ENCODE measurements around the gene JDP2.
A peak's percentile ranks its signal among the peaks of the same experiment; 100 is the strongest.
"Not testable (repeated sequence)": the region's sequence is repeated elsewhere in the genome, so short reads cannot be mapped to it uniquely, and the experiment has no call there.

The JDP2 gene, protein sequence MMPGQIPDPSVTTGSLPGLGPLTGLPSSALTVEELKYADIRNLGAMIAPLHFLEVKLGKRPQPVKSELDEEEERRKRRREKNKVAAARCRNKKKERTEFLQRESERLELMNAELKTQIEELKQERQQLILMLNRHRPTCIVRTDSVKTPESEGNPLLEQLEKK

DNA sequence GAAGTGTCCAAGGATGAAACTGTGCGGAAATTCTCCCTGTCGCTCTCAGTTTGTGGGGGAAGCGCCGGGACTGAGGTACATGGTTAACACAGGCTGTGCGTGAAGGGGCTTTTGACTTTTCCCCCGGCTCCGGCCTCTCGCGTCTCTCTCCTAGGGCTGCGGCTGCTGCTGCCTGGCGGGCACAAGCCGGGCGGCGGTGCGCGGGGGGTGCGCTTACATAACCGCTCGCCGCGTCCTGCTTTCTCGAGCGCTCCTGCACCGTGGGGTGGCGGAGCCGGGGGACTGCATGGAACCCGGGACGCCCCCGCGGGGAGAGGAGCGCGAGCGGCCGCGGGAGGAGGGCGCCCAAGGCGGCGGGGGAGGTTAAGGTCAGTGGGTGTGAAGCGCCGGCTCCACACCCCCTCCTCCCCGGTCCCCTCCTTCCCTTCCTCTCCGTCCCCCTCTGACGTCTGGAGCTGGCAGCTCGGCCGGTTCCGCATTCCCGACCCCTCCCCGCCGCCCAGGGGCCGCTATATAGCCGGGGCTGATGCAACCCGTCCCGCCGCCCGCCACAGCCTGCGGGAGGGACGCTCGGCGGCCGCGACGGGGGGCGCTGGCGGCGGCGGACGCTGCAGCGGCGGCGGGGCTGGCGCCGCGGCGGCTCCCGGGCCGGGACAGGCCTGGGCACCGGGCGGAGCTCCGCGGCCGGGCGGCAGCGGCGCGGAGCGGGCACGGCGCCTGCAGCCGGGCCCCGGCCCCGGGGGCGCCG, at the start of gene JDP2:
TSS of gene JDP2 (plus strand) at position 541 of the 748 bp plus-strand sequence. CDS start 9,899 bp downstream, outside the sequence.
- DNase-seq: peak; percentile 53 to 54

DNA sequence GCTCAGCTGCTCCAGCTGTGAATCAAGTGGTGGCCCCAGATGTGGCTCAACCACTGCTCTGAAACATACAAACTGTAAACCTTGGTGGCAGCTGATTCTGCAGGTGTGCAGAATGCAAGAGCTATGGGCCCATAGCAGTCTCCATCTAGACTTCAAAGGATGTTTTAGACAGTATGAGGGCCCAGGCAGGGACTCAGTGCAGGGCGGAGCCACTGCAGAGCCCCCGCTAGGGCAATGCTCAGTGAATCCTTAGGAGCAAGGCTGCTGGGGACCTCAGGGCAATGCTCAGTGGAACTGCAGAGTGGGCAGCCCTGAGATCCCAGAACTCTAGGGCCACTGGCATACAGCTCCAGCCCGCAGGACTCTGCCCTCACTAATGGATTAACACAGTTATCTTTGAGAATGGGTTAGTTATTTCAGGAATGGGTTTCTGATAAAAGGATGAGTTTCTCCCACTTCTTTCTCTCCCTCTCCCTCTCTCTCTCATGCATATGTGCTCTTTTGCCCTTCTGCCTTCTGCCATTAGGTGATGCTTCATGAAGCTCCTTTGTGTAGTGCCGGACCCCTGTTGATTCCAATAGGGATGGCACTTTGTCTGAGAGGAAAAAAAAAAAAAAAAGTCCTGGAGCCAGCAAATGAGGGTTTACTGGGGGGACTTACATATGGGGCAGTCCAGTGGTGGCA, 48.4 kb upstream of the JDP2 start:
- DNase-seq: no peak

DNA sequence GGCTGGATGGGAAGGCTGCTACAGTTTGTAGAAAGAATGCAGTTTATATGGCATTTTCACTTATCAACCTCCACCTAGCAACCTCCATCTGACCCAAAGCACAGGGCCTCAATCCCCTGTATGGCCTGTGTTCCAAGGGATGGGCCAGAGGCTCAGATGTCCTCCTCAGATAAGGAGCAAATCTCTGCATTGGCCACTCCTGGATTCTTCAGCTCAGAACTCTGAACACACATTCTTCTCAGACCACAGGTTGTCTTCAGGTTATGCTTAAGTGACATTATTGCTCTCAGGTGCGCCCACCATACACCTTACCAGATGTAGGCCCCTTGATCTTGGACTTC, 47.9 kb upstream of the JDP2 start:
- DNase-seq: no peak

DNA sequence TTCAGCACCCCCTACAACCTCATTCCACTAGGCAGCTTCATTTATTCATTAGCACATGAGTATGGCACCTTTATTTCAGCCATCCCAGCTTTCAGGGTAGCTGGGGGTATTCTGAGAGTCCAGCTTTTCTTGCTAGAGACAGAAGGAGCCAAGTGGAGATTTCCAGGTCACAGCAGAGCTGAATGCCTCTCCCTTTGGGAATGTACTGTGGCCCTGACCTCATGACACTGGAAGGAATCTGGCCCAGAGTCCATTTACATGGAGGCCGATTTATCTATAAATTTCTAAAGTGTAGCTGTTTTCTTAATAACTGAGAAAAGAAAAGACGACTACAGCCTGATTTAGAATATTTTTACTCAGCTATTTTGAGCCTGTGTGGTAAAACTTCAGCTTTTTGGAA, 47.2 kb upstream of the JDP2 start:
- DNase-seq: no peak

DNA sequence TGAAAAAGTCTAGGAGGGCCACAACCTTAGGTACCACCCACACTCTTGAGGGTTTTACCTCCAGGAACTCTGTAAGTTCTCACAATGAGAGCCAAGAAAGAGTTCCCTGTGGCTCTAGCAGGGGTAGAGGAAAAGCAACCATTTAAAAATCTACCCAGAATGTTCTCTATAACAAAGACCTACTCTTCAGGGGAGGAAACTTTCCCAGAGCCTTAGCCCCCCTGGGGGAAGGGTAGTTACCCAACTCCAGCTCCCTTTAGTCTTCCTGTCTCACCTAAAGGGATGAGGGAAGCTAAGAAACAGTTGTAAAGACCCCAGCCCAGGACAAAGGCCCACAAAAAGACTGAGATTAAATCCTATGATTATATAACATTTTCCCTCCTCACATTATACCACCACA, 46.2 kb upstream of the JDP2 start:
- no peak for DNase-seq

DNA sequence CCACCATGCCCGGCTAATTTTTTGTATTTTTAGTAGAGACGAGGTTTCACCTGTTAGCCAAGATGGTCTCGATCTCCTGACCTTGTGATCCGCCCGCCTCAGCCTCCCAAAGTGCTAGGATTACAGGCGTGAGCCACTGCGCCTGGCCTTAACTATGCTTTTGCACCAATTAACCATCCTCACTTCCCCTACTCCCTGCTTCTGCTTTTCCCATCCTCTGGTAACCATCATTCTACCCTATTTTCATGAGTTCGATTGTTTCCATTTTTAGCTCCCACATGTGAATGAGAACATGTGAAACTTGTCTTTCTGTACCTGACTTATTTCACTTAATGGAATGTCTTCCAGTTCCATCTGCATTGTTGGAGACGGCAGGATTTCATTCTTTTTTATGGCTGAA, 44.6 kb upstream of the JDP2 start:
- DNase-seq: not testable (repeated sequence)

DNA sequence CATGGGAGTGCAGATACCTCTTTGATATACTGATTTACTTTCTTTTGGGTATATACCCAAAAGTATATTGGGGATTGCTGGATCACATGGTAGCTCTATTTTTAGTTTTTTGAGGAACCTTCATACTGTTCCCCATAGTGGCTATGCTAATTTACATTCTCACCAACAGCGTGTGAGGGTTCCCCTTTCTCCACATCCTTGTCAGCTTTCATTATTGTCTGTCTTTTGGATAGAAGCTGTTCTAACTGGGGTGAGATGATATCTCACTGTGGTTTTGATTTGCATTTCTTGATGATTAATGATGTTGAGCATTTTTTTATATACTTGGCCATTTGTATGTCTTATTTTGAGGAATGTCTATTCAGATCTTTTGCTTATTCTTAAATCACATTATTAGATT, 44.1 kb upstream of the JDP2 start:
- no peak for DNase-seq

DNA sequence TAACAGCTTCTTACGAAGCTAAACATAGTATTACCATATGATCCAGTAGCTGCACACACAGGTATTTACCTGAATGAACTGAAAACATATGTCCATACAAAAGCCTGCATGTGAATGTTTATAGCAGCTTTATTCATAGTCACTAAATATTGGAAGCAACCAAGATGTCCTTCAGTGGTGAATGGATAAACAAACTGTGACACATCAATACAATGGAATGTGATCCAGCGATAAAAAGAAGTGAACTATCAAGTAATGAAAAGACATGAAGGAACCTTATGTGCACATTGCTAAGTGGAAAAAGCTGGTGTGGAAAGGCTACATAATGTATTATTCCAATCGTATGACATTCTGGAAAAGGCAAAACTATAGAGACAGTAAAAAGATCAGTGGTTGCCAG, 38.1 kb upstream of the JDP2 start:
- DNase-seq: no peak

DNA sequence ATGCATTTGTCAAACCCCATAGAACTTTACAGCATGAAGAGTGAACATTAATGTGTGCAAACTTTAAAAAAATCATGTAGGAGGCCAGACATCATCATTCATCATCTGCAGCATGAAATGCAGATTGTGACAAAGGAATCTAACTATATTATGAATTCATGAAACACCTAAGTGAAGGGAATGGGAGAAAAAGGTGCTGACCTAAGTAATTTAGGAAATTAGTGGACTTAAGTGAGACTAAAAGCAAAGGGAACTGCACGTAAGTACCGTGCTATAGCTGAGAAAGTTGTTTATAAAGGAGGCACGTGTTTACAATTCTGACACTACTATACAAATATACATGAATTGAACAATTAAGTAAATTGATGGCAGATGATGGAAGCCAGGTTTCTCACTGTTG, 37.6 kb upstream of the JDP2 start:
- no peak for DNase-seq

DNA sequence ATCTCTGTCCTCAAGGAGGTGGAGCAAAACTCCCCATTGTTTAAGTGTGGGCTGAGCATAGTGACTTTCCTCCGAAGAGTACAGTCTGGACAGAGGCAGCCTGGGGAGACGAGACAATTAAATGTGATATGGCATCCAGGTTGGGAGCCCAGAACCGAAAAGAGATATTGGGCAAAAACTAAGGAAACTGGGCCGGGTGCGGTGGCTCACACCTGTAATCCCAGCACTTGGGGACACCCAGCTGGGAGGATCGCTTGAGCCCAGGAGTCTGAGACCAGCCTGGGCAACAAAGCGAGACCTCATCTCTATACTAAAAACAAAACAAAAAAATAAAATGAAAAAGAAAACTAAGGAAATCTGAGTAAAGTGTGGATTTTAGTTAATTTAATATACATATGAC, 35.9 kb upstream of the JDP2 start:
- no peak for DNase-seq

DNA sequence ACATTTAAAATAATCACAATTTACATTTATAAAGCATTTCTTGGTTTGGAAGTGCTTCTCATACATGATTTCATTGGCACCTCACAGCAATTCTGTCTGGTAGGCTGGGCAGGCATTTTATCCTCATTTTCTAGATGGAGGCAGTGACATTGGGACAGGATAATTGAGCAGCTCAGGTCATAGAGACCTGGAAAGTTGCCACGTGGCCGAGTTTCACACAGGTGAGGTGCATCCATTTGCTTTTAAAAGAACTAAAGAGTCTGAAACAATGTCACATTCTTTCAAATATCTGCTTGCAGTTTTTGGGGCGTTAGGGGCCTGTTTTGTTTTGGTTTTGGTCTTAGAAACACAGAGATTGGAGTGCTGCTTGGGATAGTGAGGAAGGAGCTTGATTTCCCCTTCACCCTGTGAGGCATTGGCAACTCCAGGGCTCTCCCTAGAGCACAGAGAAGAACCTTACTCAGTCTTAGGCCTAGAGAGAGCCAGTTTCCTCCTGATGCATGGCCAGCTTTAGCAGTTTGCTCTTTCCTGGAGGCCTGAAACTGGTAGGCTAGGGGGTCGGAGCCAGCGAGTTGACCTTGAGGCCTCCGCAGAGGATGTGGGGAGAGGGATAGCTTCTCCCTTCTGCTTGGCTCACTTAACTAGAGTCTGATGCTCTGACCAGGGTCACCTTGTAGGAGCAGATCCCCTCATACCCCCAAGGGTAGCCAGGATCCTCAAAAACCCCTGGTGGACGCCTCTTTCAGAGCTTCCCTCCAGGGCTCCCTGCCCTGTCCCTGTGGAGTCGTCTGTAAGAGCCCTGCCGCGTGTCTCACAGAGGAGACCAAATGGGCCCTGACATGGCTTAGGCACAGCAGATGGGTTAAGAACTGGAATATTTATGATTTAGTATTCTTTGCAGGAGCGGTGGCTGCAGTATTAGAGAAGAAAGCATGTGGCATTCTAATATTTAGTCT, 34.9 kb upstream of the JDP2 start:
- no peak for DNase-seq

DNA sequence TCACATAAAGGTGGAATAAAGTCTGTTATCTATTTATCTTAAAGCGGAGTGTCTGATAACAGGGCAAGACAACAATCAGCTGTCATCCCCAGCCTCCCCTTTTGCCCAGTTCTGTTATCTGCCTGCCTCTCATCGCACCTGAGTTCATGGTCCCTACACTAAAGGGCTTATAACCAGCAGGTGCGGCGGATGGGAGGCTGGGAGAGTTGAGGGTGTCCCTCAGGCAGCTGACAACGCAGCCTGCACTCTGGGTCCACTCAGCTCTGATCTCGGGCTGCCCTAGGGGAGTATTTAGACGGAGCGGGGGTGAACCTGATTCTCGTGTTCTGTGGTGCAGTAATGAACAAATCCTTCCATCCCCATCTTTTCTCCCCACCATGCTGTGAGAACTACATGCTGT, 34.0 kb upstream of the JDP2 start:
- DNase-seq: no peak

DNA sequence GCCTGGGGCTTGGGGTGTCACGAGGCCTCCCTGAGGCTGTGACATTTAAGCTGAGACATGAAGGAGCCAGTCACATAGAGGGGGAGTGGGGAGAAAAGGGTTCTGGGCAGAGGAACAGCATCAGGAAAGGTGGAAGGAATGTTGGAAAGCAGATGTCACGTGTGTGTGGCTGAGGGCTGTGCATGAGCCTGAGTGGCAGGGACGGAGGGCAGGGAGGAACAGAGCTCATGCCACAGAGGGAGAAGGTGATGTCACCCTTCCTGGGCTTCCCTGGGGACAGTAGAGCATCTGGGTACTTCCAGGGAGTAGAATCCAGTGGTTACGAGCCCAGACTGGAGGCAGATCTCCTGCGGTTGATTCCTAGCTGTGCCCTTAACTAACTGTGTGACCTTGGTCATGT, 32.0 kb upstream of the JDP2 start:
- DNase-seq: no peak

DNA sequence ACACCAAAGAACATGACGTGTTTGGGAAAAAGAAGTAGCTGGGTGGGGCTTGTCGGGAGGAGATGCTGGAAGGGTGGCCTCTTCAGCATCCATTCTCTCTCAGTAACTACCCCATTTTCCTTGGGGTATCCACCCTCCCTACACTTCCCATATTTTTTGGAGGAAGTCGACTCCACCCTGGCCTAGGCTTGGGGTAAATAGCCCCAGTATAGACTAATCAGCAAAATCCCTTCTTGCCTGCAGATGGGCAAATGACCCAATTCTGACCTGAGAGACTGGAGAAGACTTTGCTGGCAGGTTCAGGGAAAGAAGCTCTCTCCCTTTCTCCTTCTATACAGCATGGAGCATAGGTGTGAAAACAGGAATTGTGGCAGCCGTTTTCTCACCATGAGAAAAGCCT, 28.5 kb upstream of the JDP2 start:
- DNase-seq: no peak

DNA sequence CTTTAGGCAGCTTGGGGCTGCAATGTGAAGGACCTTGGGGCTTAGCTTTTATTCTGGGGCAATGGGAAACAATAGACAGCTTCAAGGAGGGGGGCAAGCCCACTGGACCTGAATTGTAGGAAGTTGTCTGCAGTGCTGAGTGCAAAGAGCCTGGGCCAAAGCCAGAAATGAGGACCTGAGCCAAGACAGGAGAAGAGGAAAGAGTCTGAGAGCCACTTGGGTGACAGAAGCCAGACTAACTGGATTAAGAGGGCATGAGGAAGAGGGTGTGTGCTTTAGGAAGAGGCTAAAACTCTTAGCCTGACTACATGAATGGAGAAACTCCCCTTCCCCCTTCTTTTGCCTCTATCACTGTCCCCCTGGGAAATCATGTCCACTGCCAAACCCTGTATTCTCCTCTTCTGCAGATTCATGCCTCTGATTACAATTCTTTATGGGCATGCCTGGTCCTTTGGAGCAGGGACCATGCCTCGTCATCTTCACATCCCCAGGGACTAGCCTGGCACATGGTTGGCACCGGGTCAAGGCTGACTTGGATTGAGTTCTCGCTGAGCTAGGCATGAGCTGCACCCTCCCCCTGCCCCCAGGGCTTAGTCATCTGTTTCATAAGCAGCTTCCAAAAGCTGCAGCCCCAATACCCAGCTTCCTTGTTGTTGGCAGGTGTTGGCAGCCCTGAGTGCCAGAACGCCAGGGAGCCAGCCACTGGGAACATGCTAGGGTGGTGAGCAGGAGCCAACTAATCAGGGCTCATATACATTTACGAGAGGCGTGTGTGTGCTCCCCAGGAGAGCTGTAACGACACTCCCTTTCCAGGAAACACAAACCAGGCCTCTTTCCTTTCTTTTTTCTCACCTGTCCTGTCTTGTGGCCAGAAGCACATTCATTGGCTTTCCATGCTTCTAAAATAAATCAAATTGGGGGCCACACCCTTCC, 27.7 kb upstream of the JDP2 start:
- no peak for DNase-seq

DNA sequence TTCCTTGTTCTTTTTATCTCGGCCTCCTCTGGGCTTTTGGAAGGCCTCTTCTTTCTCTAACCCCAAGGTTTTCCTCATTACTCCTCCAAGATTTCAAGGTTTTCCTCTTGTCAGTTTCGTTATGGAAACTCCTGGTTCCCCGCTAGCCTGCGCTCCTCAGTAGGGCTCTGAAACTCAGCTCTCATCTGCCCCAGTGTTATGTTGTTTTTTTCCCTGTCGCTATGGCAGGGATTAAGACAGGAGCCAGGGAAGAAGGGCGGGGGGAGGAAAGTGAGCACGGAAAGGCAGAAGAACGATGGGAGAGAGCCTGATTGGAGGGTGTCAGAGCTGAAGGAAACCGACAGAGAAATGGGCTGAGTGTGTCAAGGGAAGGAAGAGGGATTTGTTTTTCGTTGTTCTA, 26.5 kb upstream of the JDP2 start:
- no peak for DNase-seq

DNA sequence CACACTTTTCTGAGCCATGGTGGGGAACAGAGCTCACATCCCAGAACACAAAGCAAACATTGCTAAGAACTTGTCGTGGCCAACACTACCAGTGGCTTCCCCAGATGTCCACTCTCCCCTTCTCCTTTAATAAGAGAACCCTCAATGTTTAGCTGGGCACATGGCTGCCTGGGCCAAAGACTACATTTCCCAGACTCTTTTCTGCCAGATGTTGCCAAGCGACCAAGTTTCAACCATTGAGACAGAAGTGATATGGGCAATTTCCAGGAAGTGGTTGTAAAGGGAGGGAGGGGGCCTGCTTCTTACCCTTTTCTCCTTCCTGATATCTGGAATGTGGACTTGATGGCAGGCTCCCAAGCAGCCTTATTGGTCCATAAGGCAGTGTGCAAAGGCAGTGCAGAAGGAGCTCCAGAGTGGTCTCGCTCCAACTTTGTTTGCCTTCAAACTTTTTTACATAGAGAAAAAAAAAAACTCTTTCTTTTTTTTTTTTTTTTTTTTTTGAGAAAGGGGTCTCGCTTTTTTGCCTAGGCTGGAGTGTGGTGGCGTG, 24.9 kb upstream of the JDP2 start:
- DNase-seq: no peak

DNA sequence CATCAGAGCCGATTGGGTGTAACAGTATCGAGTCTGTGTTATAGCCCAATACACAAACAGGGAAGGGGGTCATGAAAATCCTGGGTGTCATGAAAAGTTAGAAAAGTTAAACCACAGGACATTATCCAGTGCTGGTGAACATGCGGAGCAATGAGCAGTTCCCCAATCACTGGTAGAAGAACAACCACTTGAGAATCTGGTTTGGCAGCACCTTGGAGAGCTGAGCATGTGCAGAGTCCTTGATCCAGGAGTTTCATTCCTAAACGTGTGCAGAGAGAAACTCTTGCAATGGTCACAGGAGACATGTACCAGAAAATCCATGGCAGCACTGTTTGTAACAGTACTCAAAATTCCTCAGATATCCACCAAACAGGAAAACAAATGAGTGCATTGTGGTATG, 23.0 kb upstream of the JDP2 start:
- no peak for DNase-seq

DNA sequence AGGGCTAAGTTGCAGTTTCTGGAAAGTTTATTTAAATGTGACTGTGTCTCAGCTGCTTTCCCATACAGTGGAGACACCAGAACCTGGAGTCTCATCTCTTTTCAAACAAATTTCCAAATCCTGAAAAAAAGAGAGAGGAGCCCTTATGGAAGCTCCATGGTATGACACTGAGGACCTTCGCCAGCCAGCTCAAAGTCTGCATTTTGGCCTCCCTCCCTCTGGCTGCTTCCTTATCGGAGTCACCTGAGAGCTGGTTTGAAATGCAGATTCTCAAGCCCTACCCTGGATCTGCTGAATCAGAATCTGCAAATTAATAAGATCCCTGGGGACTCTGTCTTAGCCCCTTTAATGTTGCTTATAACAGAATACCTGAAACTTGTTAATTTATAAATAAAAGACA, 21.7 kb upstream of the JDP2 start:
- DNase-seq: no peak

DNA sequence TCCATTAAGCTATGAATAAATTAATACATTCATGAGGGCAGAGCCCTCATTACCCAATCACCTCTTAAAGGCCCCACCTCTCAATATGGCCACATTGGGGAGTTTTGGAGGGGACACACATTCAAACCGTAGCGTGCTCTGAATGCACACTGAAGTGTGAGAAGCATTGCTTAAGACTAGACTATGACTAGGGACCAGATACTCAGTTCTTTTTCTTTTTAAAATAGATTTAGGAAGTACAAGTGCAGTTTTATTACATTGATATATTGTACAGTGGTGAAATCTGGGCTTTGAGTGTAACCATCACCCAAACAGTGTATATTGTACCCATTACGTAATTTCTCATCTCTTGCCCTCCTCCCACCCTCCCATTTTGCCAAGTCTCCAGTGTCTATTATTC, 21.0 kb upstream of the JDP2 start:
- no peak for DNase-seq

DNA sequence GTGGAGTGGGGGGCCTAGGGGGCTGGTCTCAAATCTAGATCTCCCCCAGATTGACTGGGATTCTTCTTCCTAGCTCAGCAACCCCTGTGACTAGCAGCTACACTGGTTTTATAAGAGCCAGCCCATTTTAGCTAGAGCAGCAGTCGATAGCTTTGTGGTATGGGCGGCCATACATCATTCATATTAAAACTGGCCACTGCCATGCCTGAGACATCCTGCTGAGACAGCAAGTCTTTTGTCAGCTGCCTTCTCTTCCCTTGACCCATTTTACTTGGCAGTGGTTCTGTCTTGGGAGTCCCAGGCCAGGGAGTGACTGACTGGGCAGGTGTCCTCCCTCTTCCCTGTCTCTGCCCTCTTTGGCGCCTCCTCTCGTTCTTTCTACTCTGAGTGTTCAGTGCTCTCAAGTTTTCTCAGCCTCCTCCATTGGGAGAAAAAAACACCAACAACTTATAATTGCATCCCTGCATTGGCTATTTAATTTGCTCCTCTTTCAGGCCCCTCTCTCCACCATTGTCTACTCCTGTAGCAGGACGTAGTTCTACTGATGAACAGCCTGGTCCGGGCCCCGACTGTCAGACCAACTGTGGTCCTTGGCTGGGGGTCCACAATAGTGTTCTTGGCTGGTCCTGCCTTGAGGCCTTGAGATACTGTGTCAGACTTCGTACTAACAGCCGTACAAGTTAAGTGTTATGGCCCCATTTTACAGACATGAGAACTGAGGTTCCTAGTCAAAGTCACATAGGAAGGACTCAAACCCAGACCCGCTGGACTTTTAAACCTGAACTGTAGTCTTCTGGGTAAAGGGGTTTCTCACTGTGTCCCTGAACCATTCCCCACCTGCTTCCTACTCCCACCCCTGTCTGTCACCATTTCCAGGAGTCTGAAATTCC, 18.3 kb upstream of the JDP2 start:
- DNase-seq: no peak
